HCT116 (cell line): Measurements from ENCODE around the gene ZNF319. TPM values are rescaled to one million over a fixed set of nuclear protein-coding genes. Genes with fewer than 3 reads are reported as not detected.

ENCODE experiments used
- ATAC-seq: fragments of 200-7000 bp; cut with Tn5 transposase; 2 replicates; pipeline ENCODE4 v1.9.1; 2020; ENCODE audit warnings: mild to moderate bottlenecking, moderate library complexity
- BruUV-seq: library from RNA; stranded (reverse); fragments of 400-500 nt; replicated peaks from 2 replicates; lab custom pipeline; 2021; lab: Mats Ljungman, UMichigan
- CTCF ChIA-PET: fragments of 300-600 bp; sonication (Branson Sonifier 250); formaldehyde crosslinking; loops from one replicate; lab custom pipeline; 2021; ENCODE audit warnings: antibody characterized with exemption; lab: Charles Lee
- POLR2A ChIA-PET: fragments of 300-600, 350-600 bp; sonication (Branson Sonifier 250); formaldehyde crosslinking; loops from one replicate; lab custom pipeline; 2021; ENCODE audit warnings: antibody characterized with exemption; lab: Charles Lee
- RAD21 ChIA-PET, 2 experiments: fragments of 300-600 bp; sonication (Branson Sonifier 250); formaldehyde crosslinking; loops; one replicate each; lab custom pipeline; 2023; ENCODE audit warnings: low total read pairs in 2 of 2; ENCODE audit not compliant: uncharacterized antibody in 2 of 2, unreplicated experiment in 2 of 2, low non-redundant PET in 1 of 2; lab: Charles Lee
- DNase-seq: peaks from one replicate; pipeline ENCODE4 v3.0.0-alpha.2; 2010; ENCODE audit warnings: low read depth, low spot score
- H2AFZ ChIP-seq: fragments of 200-600 bp; shearing (Covaris generic), sonication (generic); 2 replicates; pipeline ENCODE4 v1.6.1; 2017; ENCODE audit warnings: low read depth, mixed run types, mixed read lengths, antibody characterized with exemption, low read length; ENCODE audit not compliant: poor library complexity, severe bottlenecking
- H3K27ac ChIP-seq: 2 replicates; pipeline ENCODE4 v1.5.1; 2012; ENCODE audit warnings: low read depth, low read length
- H3K27me3 ChIP-seq: fragments of 200-600 bp; sonication (generic); 2 replicates; pipeline ENCODE4 v1.6.1; 2016; ENCODE audit warnings: mixed run types, low read length, mixed read lengths; ENCODE audit not compliant: insufficient read depth
- H3K36me3 ChIP-seq, 2 experiments: fragments of 200-500 bp in 1 of 2; fragments of 200-600 bp in 1 of 2; sonication (Bioruptor generic) in 1 of 2; sonication (generic) in 1 of 2; 2 replicates each; pipeline versions ENCODE4 v1.5.1 to v1.6.1; 2014 to 2016; ENCODE audit warnings: low read length in 2 of 2, inconsistent platforms in 1 of 2, mixed read lengths in 1 of 2, mixed run types in 1 of 2; ENCODE audit not compliant: insufficient read depth in 2 of 2, control insufficient read depth in 1 of 2
- H3K4me1 ChIP-seq, 2 experiments: fragments of 200-600 bp in 1 of 2; sonication (generic) in 1 of 2; 2 replicates each; pipeline versions ENCODE4 v1.5.1 to v1.6.1; 2012 to 2017; ENCODE audit warnings: low read length in 2 of 2, inconsistent platforms in 1 of 2, mild to moderate bottlenecking in 1 of 2, mixed read lengths in 1 of 2, mixed run types in 1 of 2, moderate library complexity in 1 of 2; ENCODE audit not compliant: insufficient read depth in 2 of 2, control insufficient read depth in 1 of 2
- H3K4me2 ChIP-seq: fragments of 200-600 bp; sonication (generic); 2 replicates; pipeline ENCODE4 v1.6.1; 2017; ENCODE audit warnings: mixed run types, low read length, mixed read lengths
- H3K4me3 ChIP-seq, 2 experiments: fragments of 200-600 bp in 1 of 2; sonication (generic) in 1 of 2; replicated peaks in 1 of 2; 2 replicates each; pipeline ENCODE4 v1.5.1; 2011 to 2016; ENCODE audit warnings: low read length in 2 of 2, control low read depth in 1 of 2, low read depth in 1 of 2, mild to moderate bottlenecking in 1 of 2, mixed read lengths in 1 of 2, mixed run types in 1 of 2
- H3K79me2 ChIP-seq: fragments of 200-600 bp; sonication (generic); 2 replicates; pipeline ENCODE4 v1.6.1; 2017; ENCODE audit warnings: mild to moderate bottlenecking, mixed run types, low read length, moderate library complexity, mixed read lengths; ENCODE audit not compliant: insufficient read depth
- H3K9ac ChIP-seq: fragments of 200-600 bp; sonication (generic); 2 replicates; pipeline ENCODE4 v1.6.1; 2016; ENCODE audit warnings: low read length, mixed read lengths
- H3K9me2 ChIP-seq: fragments of 200-600 bp; sonication (generic), shearing (Covaris generic); 2 replicates; pipeline ENCODE4 v1.6.1; 2017; ENCODE audit warnings: mixed run types, mild to moderate bottlenecking, moderate library complexity; ENCODE audit not compliant: insufficient read depth
- H3K9me3 ChIP-seq, 2 experiments: fragments of 200-500 bp in 1 of 2; fragments of 200-600 bp in 1 of 2; sonication (Bioruptor generic) in 1 of 2; sonication (generic) in 1 of 2; 2 replicates each; pipeline ENCODE4 v1.6.1; 2014 to 2017; ENCODE audit warnings: low read length in 2 of 2, mixed read lengths in 2 of 2, inconsistent platforms in 1 of 2, low read depth in 1 of 2, mild to moderate bottlenecking in 1 of 2, mixed run types in 1 of 2, moderate library complexity in 1 of 2; ENCODE audit not compliant: control insufficient read depth in 1 of 2, insufficient read depth in 1 of 2
- H4K20me1 ChIP-seq: fragments of 200-600 bp; sonication (generic), shearing (Covaris generic); 2 replicates; pipeline ENCODE4 v1.6.1; 2017; ENCODE audit warnings: mixed run types, mild to moderate bottlenecking, moderate library complexity; ENCODE audit not compliant: insufficient read depth
- CEBPB ChIP-seq: IDR thresholded peaks from 2 replicates; pipeline ENCODE4 v1.6.1; 2012; ENCODE audit warnings: low read depth
- EGR1 ChIP-seq: IDR thresholded peaks from 2 replicates; pipeline ENCODE4 v1.6.1; 2012; ENCODE audit warnings: low read depth
- EZH2phosphoT487 ChIP-seq: fragments of 200-600 bp; IDR thresholded peaks from 2 replicates; pipeline ENCODE4 v1.6.1; 2018; ENCODE audit warnings: antibody characterized with exemption, borderline replicate concordance
- POLR2A ChIP-seq: IDR thresholded peaks from 2 replicates; pipeline ENCODE4 v1.7.0; 2011; ENCODE audit warnings: borderline replicate concordance; ENCODE audit not compliant: insufficient read depth, insufficient read length; ENCODE audit errors: extremely low read depth
- SIN3A ChIP-seq: IDR thresholded peaks from 2 replicates; pipeline ENCODE4 v1.6.1; 2012; ENCODE audit warnings: low read depth
- SP1 ChIP-seq: IDR thresholded peaks from 2 replicates; pipeline ENCODE4 v1.6.1; 2012; ENCODE audit warnings: low read depth
- SRF ChIP-seq: IDR thresholded peaks from 2 replicates; pipeline ENCODE4 v1.6.1; 2012; ENCODE audit warnings: low read depth
- YY1 ChIP-seq: IDR thresholded peaks from 2 replicates; pipeline ENCODE4 v1.6.1; 2011; ENCODE audit warnings: low read length, low read depth, moderate library complexity, mild to moderate bottlenecking; ENCODE audit not compliant: insufficient replicate concordance; ENCODE audit errors: extremely low read depth
- ZFX ChIP-seq: fragments of 450-650 bp; IDR thresholded peaks from 2 replicates; pipeline ENCODE4 v1.6.1; 2017
- intact Hi-C: fragments of 100-400 bp; cut with micrococcal nuclease; formaldehyde crosslinking; loops from 2 replicates; pipeline ENCODE4 v1.10.0; 2022
- total RNA-seq: library from RNA; stranded (reverse); gene quantifications from one replicate; pipeline ENCODE4 v1.2.1, GENCODE V29; 2021; ENCODE audit not compliant: unreplicated experiment
- TF ChIP-seq, protein P1 (sequence below): IDR thresholded peaks from 2 replicates; pipeline ENCODE4 v1.6.1; 2012
- TF ChIP-seq, protein P2 (sequence below): IDR thresholded peaks from 2 replicates; pipeline ENCODE4 v1.6.1; 2011; ENCODE audit warnings: mild to moderate bottlenecking, low read length, moderate library complexity; ENCODE audit not compliant: insufficient replicate concordance; ENCODE audit errors: extremely low read depth
- TF ChIP-seq, protein P3 (sequence below): IDR thresholded peaks from 2 replicates; pipeline ENCODE4 v1.6.1; 2012; ENCODE audit warnings: low read depth

The ZNF319 gene
- total RNA-seq, 1 experiment from 2014 or later = 7.1 TPM

DNA sequence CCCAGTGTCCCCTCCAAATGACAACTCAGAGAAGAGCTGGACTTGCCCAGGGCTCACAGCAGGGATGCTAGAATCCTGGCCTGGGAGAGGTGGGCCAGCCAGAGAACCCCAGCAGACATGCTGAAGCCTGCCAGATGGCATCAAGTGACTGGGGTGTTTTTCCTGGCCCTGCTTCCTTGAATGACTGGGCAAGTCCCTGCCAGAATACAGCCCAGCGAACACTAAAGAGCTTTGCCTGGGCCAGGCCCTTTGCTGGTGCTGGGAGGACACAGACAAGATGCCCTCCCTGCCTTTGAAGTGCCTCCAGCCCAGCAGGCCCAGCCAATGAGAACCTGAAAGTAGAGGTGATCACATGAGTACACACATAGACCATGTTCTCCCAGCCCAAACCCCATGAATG, 11.5 kb downstream of the ZNF319 start:
- CTCF ChIA-PET = interaction anchor here (1.3 kb wide), 1 partner anchor 12 kb away, joined by 3 read pairs; the partner anchor contains the start of gene USB1
- Histone ChIP-seq H3K9me2 (no peaks in the 10 kb centered on the region), H3K27me3 (no peaks in the 10 kb centered on the region), H3K4me2 (no peak overlapping the region), H3K27ac (no peak overlapping the region), H3K36me3 (no peaks in the 10 kb centered on the region), H3K9ac (no peak overlapping the region), H2AFZ (no peak overlapping the region), H3K79me2 (no peaks in the 10 kb centered on the region), H4K20me1 (no peaks in the 10 kb centered on the region), H3K4me3 (no peak overlapping the region), H3K4me1 (no peaks in the 10 kb centered on the region), H3K9me3 (no peaks in the 10 kb centered on the region)
- DNase-seq = no peak
- RAD21 ChIA-PET = no interaction called here
- TF ChIP-seq, protein P1, sequence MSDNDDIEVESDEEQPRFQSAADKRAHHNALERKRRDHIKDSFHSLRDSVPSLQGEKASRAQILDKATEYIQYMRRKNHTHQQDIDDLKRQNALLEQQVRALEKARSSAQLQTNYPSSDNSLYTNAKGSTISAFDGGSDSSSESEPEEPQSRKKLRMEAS = no peak
- TF ChIP-seq EGR1 (no peak), SRF (no peak), ZFX (no peak), EZH2phosphoT487 (no peak), POLR2A (no peak), CEBPB (no peak), YY1 (no peak), SIN3A (no peak), SP1 (no peak)
- TF ChIP-seq, protein P2, sequence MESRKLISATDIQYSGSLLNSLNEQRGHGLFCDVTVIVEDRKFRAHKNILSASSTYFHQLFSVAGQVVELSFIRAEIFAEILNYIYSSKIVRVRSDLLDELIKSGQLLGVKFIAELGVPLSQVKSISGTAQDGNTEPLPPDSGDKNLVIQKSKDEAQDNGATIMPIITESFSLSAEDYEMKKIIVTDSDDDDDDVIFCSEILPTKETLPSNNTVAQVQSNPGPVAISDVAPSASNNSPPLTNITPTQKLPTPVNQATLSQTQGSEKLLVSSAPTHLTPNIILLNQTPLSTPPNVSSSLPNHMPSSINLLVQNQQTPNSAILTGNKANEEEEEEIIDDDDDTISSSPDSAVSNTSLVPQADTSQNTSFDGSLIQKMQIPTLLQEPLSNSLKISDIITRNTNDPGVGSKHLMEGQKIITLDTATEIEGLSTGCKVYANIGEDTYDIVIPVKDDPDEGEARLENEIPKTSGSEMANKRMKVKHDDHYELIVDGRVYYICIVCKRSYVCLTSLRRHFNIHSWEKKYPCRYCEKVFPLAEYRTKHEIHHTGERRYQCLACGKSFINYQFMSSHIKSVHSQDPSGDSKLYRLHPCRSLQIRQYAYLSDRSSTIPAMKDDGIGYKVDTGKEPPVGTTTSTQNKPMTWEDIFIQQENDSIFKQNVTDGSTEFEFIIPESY = no peak
- TF ChIP-seq, protein P3, sequence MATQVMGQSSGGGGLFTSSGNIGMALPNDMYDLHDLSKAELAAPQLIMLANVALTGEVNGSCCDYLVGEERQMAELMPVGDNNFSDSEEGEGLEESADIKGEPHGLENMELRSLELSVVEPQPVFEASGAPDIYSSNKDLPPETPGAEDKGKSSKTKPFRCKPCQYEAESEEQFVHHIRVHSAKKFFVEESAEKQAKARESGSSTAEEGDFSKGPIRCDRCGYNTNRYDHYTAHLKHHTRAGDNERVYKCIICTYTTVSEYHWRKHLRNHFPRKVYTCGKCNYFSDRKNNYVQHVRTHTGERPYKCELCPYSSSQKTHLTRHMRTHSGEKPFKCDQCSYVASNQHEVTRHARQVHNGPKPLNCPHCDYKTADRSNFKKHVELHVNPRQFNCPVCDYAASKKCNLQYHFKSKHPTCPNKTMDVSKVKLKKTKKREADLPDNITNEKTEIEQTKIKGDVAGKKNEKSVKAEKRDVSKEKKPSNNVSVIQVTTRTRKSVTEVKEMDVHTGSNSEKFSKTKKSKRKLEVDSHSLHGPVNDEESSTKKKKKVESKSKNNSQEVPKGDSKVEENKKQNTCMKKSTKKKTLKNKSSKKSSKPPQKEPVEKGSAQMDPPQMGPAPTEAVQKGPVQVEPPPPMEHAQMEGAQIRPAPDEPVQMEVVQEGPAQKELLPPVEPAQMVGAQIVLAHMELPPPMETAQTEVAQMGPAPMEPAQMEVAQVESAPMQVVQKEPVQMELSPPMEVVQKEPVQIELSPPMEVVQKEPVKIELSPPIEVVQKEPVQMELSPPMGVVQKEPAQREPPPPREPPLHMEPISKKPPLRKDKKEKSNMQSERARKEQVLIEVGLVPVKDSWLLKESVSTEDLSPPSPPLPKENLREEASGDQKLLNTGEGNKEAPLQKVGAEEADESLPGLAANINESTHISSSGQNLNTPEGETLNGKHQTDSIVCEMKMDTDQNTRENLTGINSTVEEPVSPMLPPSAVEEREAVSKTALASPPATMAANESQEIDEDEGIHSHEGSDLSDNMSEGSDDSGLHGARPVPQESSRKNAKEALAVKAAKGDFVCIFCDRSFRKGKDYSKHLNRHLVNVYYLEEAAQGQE = no peak
- no TSS peak for BruUV-seq
- 0 out of 2 replicates have a peak, but pooled peaks have one; percentile 25 for ATAC-seq
- intact Hi-C loops = no loop called here
- POLR2A ChIA-PET = no interaction called here
